ENCODE data around the gene CCDC24. TPM values are rescaled to one million over a fixed set of nuclear protein-coding genes. Genes with fewer than 3 reads are reported as not detected.

The CCDC24 gene
- total RNA-seq, 4 donors from 2014 or later, result 0.57 to 4.4 (median 2.4) TPM

- no peak for TF ChIP-seq CTCF (IDR thresholded peaks at IDR 0.05; ENCODE audit: low read depth)
Measured at GRCh38 chr1:43947874-43948437, 43.4 kb upstream of the CCDC24 start.

- TF ChIP-seq CTCF (IDR thresholded peaks at IDR 0.05; ENCODE audit: low read depth), result no peak
Measured at GRCh38 chr1:43949678-43950077, 41.7 kb upstream of the CCDC24 start.

- TF ChIP-seq CTCF (IDR thresholded peaks at IDR 0.05; ENCODE audit: low read depth), result no peak
Measured at GRCh38 chr1:43951021-43951985, 40.1 kb upstream of the CCDC24 start.

GRCh38 chr1:43952731-43953346 is 38.6 kb upstream of the CCDC24 start:
- no peak for TF ChIP-seq CTCF (IDR thresholded peaks at IDR 0.05; ENCODE audit: low read depth)

GRCh38 chr1:43953361-43953760 is 38.0 kb upstream of the CCDC24 start:
- no peak for TF ChIP-seq CTCF (IDR thresholded peaks at IDR 0.05; ENCODE audit: low read depth)

- TF ChIP-seq CTCF (IDR thresholded peaks at IDR 0.05; ENCODE audit: low read depth), result no peak
Measured at GRCh38 chr1:43954036-43954435, 37.4 kb upstream of the CCDC24 start.

- no peak for TF ChIP-seq CTCF (IDR thresholded peaks at IDR 0.05; ENCODE audit: low read depth)
Measured at GRCh38 chr1:43956234-43956633, 35.2 kb upstream of the CCDC24 start.
